ENCODE results near the gene ZNF432.
A peak's percentile ranks its signal among the peaks of the same experiment; 100 is the strongest.

The ZNF432 gene

GRCh38 chr19:52007806-52008557 lies 40.7 kb downstream of the ZNF432 start, which contains the start of gene ZNF615:
Gene ZNF615, minus strand, starts transcription at chr19:52008211. Its CDS starts 4,500 bp downstream, at chr19:52003711.
- peak; percentile 66 for FAIRE-seq

GRCh38 chr19:52007451-52007805 lies 41.2 kb downstream of the ZNF432 start:
- no peak for FAIRE-seq

GRCh38 chr19:51994048-51994644 lies 54.5 kb downstream of the ZNF432 start:
- FAIRE-seq = no peak

- FAIRE-seq = no peak
Observed at GRCh38 chr19:51993422-51993821, 55.2 kb downstream of the ZNF432 start.

GRCh38 chr19:51986309-51987291 lies 62.0 kb downstream of the ZNF432 start, which contains the start of gene ZNF350:
Gene ZNF350, minus strand, starts transcription at chr19:51986840. Its CDS starts 12,480 bp downstream, at chr19:51974360.
- peak; percentile 96 for FAIRE-seq

GRCh38 chr19:51983361-51983760 lies 65.3 kb downstream of the ZNF432 start:
- no peak for FAIRE-seq
